ENCODE results near the gene DMRTB1. TPM values are rescaled to one million over a fixed set of nuclear protein-coding genes. Genes with fewer than 3 reads are reported as not detected.

DMRTB1 gene
- total RNA-seq, 1 experiment from 2014 or later: not detected

- CTCF ChIA-PET: no interaction called here
- Mint-ChIP-seq H3K27ac (ENCODE audit: unreplicated experiment) (no peak overlapping the region), H3K4me1 (ENCODE audit: low read depth, unreplicated experiment) (no peaks in the 10 kb centered on the region), H3K36me3 (ENCODE audit: insufficient read depth, unreplicated experiment) (no peaks in the 10 kb centered on the region), H3K9me3 (ENCODE audit: low read depth, unreplicated experiment) (no peaks in the 10 kb centered on the region), H3K4me3 (ENCODE audit: low read depth, unreplicated experiment) (no peak overlapping the region), H3K27me3 (ENCODE audit: unreplicated experiment) (peaks cover 47% of the 10 kb centered on the region)
- no peak for DNase-seq
- intact Hi-C loops (cut with micrococcal nuclease; ENCODE audit: unreplicated experiment): no loop called here
- TF ChIP-seq, protein P1, sequence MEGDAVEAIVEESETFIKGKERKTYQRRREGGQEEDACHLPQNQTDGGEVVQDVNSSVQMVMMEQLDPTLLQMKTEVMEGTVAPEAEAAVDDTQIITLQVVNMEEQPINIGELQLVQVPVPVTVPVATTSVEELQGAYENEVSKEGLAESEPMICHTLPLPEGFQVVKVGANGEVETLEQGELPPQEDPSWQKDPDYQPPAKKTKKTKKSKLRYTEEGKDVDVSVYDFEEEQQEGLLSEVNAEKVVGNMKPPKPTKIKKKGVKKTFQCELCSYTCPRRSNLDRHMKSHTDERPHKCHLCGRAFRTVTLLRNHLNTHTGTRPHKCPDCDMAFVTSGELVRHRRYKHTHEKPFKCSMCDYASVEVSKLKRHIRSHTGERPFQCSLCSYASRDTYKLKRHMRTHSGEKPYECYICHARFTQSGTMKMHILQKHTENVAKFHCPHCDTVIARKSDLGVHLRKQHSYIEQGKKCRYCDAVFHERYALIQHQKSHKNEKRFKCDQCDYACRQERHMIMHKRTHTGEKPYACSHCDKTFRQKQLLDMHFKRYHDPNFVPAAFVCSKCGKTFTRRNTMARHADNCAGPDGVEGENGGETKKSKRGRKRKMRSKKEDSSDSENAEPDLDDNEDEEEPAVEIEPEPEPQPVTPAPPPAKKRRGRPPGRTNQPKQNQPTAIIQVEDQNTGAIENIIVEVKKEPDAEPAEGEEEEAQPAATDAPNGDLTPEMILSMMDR (IDR thresholded peaks at IDR 0.05; ENCODE audit: unreplicated experiment): no peak
- no TSS peak for BruUV-seq (replicated peaks)
Observed at GRCh38 chr1:53462193-53462592, 3.0 kb downstream of the DMRTB1 start.

DNA sequence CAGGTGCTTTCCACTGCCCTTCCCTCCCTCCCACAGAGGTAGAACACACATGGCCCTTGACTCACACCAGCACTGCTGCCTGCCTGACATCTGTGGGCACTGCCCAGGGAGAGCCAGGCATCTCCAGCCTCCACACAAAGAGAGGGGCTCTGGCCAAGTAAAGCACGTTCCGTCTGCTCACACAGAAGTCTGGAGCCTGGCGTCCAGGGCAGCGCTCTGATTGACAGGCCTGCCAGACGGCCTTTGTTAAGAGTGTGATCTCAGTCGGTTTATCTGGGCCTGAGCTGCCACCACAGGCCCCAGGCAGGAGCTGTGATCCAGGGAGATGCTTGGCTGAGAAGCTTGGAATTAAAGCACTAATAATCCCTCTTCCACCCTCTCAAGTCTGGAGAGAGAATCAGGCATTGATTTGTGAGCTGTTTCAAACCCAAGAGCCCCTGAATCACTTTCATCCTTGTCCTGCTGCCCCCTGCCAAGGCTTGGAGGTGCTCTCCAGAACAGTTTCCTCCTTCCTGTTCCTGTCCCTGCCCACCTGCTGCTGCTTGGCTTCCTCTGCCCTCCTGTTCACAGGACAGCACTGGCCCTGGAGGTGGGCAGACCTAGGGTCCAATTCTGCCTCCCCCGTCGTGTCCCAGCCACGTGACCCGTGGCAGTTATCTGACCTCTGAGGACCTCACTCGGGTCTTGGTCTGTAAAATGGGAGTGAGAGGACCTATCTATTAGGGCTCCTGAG, 3.7 kb downstream of the DMRTB1 start:
- H3K4me3 Mint-ChIP-seq (ENCODE audit: low read depth, unreplicated experiment): no peak overlapping the region
- peaks cover 55% of the 10 kb centered on the region for H3K27me3 Mint-ChIP-seq (ENCODE audit: unreplicated experiment)
- no peaks in the 10 kb centered on the region for H3K36me3 Mint-ChIP-seq (ENCODE audit: insufficient read depth, unreplicated experiment)
- H3K27ac Mint-ChIP-seq (ENCODE audit: unreplicated experiment): no peak overlapping the region
- TF ChIP-seq, protein P1 (IDR thresholded peaks at IDR 0.05; ENCODE audit: unreplicated experiment): no peak
- no peaks in the 10 kb centered on the region for H3K4me1 Mint-ChIP-seq (ENCODE audit: low read depth, unreplicated experiment)
- BruUV-seq (replicated peaks): no TSS peak
- no peak for DNase-seq
- no peaks in the 10 kb centered on the region for H3K9me3 Mint-ChIP-seq (ENCODE audit: low read depth, unreplicated experiment)
- intact Hi-C loops (cut with micrococcal nuclease; ENCODE audit: unreplicated experiment): no loop called here
- CTCF ChIA-PET: no interaction called here

- no peak overlapping the region for H3K27ac Mint-ChIP-seq (ENCODE audit: unreplicated experiment)
- no peaks in the 10 kb centered on the region for H3K9me3 Mint-ChIP-seq (ENCODE audit: low read depth, unreplicated experiment)
- H3K4me1 Mint-ChIP-seq (ENCODE audit: low read depth, unreplicated experiment): no peaks in the 10 kb centered on the region
- DNase-seq: no peak
- BruUV-seq (replicated peaks): no TSS peak
- H3K27me3 Mint-ChIP-seq (ENCODE audit: unreplicated experiment): peaks cover 61% of the 10 kb centered on the region
- CTCF ChIA-PET: interaction anchor here (1.6 kb wide), 1 partner anchor 9 kb away, joined by 7 read pairs; no protein-coding TSS in a partner anchor
- no peak overlapping the region for H3K4me3 Mint-ChIP-seq (ENCODE audit: low read depth, unreplicated experiment)
- TF ChIP-seq, protein P1 (IDR thresholded peaks at IDR 0.05; ENCODE audit: unreplicated experiment): no peak
- no peaks in the 10 kb centered on the region for H3K36me3 Mint-ChIP-seq (ENCODE audit: insufficient read depth, unreplicated experiment)
- intact Hi-C loops (cut with micrococcal nuclease; ENCODE audit: unreplicated experiment): no loop called here
Observed at GRCh38 chr1:53463961-53464899, 5.0 kb downstream of the DMRTB1 start.

DNA sequence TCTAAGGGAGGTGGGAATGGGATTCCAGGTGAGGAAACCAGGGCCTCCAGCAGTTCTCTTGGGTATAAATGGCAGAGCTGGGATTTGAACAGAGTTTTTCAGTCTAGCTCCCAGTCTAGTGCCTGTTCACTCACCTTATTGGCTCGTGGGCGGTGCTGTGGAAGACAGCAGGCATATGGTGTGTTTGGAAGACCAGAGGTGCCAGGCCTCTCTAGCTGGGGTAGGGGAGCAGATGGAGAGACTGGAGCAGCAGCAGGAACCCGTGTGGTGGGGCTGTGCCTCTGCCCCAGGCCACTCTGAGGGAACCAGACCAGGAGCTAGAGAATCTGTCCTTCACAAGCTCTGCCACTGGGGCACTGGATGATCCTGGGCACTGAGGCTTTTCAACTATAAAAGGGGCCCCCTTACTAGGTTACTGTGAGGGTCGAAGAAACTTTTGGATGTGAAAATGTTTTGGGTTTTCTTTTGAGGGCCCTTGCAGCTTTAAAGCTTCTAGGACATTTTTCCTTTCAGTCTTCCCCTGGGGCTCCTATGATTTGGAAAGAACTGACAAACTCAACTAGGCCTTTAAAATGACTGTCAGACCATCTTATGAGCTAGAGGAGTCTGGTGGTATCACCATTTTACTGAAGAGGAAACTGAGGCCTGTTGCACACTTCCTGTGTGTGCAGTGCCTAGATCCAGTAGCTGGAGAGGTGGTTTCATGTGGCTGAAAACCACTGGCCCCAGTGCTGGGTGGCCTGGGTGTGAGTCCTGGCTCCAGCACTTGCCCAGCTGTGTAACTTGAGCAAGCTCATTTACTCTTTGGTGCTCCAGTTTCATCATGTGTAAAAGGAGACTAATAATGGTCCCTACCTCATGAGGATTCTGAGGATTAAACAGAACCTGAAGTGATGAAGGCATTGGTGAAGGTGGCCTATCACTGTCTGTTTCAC, 6.1 kb downstream of the DMRTB1 start:
- Mint-ChIP-seq H3K27me3 (ENCODE audit: unreplicated experiment) (peaks cover 56% of the 10 kb centered on the region), H3K27ac (ENCODE audit: unreplicated experiment) (no peak overlapping the region), H3K4me3 (ENCODE audit: low read depth, unreplicated experiment) (no peak overlapping the region), H3K36me3 (ENCODE audit: insufficient read depth, unreplicated experiment) (no peaks in the 10 kb centered on the region), H3K9me3 (ENCODE audit: low read depth, unreplicated experiment) (no peaks in the 10 kb centered on the region), H3K4me1 (ENCODE audit: low read depth, unreplicated experiment) (no peaks in the 10 kb centered on the region)
- BruUV-seq (replicated peaks): no TSS peak
- intact Hi-C loops (cut with micrococcal nuclease; ENCODE audit: unreplicated experiment): no loop called here
- CTCF ChIA-PET: interaction anchor here (0.7 to 1.6 kb wide), 2 partner anchors 8 to 710 kb away, joined by 3 to 7 read pairs; no protein-coding TSS in a partner anchor
- no peak for DNase-seq
- TF ChIP-seq, protein P1 (IDR thresholded peaks at IDR 0.05; ENCODE audit: unreplicated experiment): no peak

Data from Calu3 (cell line).